GM18858 (cell line): Measurements from ENCODE around the gene FANCI.

Experiments used
- ATAC-seq: cut with Tn5 transposase; IDR thresholded peaks from one replicate; pipeline ENCODE4 v1.9.1; 2021; ENCODE audit not compliant: unreplicated experiment

Gene FANCI

GRCh38 chr15:89243691-89244573 lies at the start of gene FANCI:
Gene FANCI, plus strand, starts transcription at chr15:89243979. Its CDS starts 3,669 bp downstream, at chr15:89247648.
- peak; percentile 90 for ATAC-seq

DNA sequence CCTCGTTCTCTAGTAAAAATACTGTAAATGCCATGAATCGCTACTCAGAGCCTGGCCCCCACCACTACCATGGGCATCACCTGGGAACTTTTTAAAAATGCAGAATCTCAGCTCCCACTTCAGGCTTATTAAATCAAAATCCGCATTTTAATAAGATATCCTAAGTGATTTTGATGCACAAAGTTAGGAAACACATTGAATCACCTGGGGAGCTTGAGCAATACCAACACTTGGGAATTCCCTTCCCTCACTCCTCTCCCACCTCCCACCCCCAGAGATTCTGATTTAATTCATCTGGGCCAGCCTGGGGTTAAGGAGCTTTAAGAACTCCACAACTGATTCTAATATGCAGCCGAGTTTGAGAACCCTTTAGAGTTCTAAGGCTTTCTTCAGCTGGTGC lies 49.2 kb upstream of the FANCI start:
- ATAC-seq, result no peak

- ATAC-seq, result no peak
Measured at GRCh38 chr15:89195836-89196235, 47.9 kb upstream of the FANCI start.

GRCh38 chr15:89196241-89196640 lies 47.5 kb upstream of the FANCI start:
- no peak for ATAC-seq

DNA sequence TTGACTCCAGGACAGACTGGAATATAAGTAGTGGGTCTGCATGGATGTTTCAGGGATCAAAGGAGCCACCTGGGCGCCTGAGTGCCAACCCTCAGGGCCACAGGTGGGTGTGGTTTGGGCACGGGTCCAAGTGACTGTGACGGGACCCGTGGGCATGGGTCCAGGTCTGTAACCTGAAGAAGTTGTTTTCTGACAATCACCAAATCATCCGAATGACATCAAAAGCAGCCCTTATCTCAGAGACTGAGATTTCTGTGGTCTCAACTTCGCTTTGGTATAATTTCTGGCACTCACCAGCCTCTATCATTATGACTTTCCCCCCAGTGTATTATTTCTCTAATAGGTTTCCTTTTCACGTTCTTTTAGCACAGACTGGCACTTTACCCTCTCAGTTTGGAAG lies 46.8 kb upstream of the FANCI start:
- ATAC-seq, result no peak

DNA sequence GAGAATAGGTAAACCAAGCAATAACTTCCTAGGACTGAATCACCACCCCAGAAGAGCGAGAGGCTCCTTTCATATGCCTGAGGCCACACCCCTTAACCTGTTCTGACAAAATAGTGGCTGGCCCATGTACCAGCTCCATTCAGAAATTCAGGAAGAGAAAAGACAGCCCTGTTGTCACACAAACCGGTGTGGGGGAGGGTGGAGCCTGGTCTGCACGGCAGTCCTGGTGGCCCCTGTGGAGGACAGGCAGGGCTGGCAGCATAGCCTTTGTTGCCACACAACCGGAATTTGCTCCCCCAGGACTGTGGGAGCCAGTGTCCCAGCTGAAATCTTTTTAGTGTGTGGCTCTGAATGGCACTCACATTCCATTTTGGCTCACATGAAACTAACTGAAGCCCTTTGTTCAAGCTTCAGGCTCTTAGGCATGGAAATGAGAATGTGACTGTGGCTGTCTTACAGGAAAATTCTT lies 46.2 kb upstream of the FANCI start:
- ATAC-seq, result no peak

- no peak for ATAC-seq
Measured at GRCh38 chr15:89198196-89198595, 45.6 kb upstream of the FANCI start.

DNA sequence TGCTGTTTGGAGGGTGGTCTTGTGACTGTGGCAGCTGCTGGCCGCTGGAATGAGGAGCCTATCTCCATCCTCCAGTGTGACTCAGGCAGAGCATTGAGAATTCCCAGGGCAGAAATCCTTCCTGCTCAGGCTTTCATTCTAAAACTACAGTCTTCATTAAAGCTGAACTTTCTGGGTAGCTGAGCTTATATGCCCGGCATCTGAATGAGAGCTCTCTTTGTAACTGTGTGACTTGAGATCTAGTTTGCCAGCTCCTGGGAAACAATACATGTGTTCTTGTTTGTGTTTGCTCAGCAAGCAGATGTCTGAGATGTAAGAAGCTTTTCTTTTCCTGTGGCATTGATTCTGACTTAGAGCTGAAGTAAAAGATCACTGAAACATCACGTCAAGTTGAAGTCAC lies 44.8 kb upstream of the FANCI start:
- no peak for ATAC-seq

GRCh38 chr15:89199746-89200145 lies 44.0 kb upstream of the FANCI start:
- no peak for ATAC-seq

DNA sequence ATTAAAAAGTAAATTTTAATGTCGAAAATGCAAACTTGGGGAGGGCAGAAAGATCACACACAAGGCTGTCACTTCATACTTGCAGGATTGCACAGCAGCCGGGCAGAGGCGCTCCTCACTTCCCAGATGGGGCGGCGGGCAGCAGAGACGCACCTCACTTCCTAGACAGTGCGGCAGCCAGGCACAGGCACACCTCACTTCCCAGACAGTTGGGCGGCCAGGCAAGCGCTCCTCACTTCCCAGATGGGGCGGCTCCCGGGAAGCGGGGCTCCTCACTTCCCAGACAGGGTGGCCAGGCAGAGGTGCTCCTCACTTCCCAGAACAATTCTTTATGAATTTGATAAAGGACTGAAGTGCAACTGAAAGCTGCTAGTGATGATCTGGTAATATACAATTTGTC lies 43.6 kb upstream of the FANCI start:
- no peak for ATAC-seq

DNA sequence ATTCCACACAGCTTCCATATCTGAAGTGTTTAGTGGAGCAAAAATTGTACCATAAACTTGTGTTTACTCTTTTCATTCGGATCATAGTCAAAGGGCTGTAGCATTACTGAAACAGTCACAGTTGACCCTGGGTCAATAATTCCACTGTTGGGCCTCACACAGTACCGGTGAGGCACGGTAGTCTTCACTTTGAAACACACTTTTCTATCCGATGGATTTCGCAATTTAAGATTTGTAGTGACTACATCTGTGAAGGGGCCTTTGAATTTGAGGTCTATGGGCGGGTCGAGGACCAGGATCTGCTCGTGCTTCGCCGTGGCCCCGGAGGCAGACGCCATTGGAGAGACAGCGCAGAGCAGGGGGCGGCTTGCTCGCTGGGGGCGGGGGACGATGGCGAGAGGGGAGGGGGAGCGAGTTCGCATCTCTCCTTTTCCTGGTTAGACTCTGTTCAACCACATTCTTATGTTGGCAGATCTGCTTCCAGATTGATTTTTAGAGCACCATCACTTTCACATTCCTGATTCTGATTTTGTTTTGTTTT lies 42.2 kb upstream of the FANCI start:
- ATAC-seq, result no peak

- no peak for ATAC-seq
Measured at GRCh38 chr15:89203705-89204273, 40.0 kb upstream of the FANCI start.

DNA sequence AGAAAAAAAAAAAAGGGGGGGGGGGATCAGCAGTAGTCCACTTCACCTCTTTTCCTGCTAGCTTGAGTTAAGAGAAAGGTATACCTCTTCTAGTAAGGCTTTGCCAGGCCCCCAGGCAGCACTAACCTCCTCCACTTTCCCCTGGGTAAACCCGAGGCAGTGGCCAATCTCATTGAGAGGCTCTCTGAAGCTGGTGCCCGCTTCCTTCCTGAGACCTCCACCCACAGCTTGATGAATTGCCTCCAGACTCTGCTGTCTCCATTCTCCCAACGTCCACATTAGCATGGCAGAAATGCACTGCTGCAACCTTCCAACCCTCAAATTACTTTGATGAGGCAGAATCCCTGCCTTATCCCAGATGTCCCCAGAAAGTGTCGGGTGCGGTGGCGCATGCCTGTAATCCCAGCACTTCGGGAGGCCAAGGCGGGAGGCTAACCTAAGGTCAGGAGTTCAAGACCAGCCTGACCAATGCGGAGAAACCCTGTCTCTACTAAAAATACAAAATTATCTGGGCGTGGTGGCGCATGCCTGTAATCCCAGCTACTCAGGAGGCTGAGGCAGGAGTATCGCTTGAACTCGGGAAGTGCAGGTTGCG lies 37.7 kb upstream of the FANCI start:
- no peak for ATAC-seq

GRCh38 chr15:89206908-89207331 lies 36.9 kb upstream of the FANCI start:
- ATAC-seq, result peak; percentile 53

GRCh38 chr15:89208256-89208655 lies 35.5 kb upstream of the FANCI start:
- ATAC-seq, result no peak

- ATAC-seq, result no peak
Measured at GRCh38 chr15:89209057-89209456, 34.7 kb upstream of the FANCI start.

GRCh38 chr15:89211678-89212170 lies 32.1 kb upstream of the FANCI start:
- ATAC-seq, result no peak

GRCh38 chr15:89215627-89216026 lies 28.2 kb upstream of the FANCI start:
- ATAC-seq, result no peak

GRCh38 chr15:89217031-89217430 lies 26.7 kb upstream of the FANCI start:
- ATAC-seq, result no peak

- no peak for ATAC-seq
Measured at GRCh38 chr15:89217686-89218376, 25.9 kb upstream of the FANCI start.

DNA sequence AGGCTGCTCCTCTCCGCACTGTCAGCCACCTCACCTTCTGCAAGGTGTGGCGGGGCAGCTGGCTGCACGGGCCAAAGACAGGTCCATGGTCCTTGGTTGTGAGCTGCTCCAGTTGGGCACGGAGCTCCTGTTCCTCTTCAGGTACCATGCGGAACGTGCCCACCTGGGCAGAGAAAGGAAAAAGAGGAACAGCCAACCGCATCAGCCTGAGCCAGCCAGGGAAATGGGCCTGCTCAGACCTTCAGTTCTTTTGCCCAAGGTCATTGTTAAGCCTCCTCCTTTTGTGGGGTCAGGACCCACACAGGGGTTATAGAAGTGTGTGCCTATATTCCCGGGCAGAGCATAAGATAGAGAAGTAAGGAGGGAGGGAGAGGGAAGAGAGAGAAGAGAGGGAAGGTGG lies 25.2 kb upstream of the FANCI start:
- no peak for ATAC-seq
